Umbilical cord (tissue), 2 donors: ENCODE results near the gene OCEL1. TPM values are rescaled to one million over a fixed set of nuclear protein-coding genes. Genes with fewer than 3 reads are reported as not detected.
"Not testable (repeated sequence)": the region's sequence is repeated elsewhere in the genome, so short reads cannot be mapped to it uniquely, and the experiment has no call there.

Experiments
- DNase-seq: peaks from one replicate; pipeline ENCODE4 v3.0.0-alpha.2; 2015; ENCODE audit warnings: low spot score
- total RNA-seq: library from RNA; depleted of rRNA; stranded (reverse); fragments of >200 nt; gene quantifications from one replicate; pipeline ENCODE4 v1.2.3, GENCODE V29; 2014; ENCODE audit warnings: low replicate concordance; ENCODE audit not compliant: insufficient read depth

The OCEL1 gene
- 3.4 TPM for total RNA-seq

GRCh38 chr19:17226002-17226933 lies at the start of gene OCEL1:
TSS of gene OCEL1 (plus strand) at chr19:17226226. CDS start at chr19:17226248, 22 bp downstream.
- DNase-seq = peak; percentile 99

DNA sequence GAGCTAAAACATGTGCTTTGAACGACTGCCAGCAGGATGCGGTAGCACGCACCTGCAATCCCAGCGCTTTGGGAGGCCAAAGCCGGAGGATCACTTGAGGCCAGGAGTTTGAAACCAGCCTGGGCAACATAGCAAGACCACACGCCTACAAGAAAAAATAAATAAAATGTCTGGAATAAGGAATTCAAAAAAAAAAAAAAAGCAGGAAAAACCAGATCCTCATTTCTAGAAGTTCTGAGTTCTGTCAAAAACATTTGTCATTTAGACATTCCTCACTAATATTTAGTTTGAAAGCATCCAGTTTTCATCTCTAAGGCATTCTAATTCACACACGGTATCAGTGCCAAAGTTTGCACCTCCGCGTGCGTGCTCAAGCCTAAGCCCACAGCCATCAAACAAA lies 47.7 kb upstream of the OCEL1 start:
- no peak for DNase-seq

- DNase-seq = no peak
These were observed 44.9 kb upstream of the OCEL1 start for GRCh38 chr19:17180997-17181702.

DNA sequence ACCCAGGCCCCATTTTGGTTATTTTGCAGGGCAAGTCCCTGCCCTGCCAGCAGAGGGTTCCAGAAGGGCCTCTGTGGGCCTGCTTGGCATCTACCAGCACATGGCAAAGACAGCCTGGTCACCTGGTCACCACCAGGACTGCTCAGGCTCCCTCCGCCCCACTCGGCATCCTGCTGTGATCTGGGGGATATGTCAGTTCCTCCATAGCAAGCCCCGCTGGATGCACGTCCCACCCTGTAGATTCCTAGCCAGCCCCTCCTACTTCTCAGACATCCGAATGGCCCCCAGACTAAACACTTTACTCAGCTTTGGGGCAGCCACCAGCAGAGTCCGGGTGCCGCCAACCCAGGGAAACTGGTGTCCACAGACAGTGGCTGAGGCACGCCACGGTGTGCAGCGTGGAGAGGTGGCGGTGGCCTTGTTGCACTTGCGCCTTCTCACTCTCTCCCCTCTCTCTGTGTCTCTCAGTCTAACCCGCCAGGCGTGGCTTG lies 42.7 kb upstream of the OCEL1 start:
- no peak for DNase-seq

- peak; percentile 66 for DNase-seq
These were observed 42.1 kb upstream of the OCEL1 start for GRCh38 chr19:17183858-17184321.

DNA sequence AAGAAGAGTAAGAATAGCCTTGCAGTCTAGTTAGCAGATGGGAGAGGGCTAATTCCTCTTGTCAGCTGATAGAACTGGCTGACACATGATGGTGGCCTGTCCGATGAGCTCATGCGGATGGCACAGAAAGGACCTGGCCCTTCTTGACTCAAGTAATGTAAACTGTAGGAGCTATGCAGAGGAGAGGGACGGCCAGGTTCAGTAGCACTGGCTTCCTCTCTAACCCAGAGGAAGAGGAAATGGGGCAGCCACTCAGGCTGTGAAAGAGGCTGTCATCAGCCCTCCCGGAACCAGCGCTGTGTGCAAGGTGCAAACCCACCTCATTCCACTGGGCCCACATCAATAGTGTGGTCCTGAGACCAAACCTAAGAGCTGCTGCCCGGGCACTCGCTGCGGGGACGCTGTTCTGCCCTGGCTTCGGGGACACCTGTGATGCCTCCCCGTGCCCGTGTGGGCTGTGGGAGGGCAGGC lies 41.6 kb upstream of the OCEL1 start:
- peak; percentile 10 for DNase-seq

GRCh38 chr19:17185590-17185989 lies 40.4 kb upstream of the OCEL1 start:
- no peak for DNase-seq

- DNase-seq = not testable (repeated sequence)
These were observed 34.3 kb upstream of the OCEL1 start for GRCh38 chr19:17191736-17192135.

GRCh38 chr19:17192751-17193150 lies 33.3 kb upstream of the OCEL1 start:
- no peak for DNase-seq

DNA sequence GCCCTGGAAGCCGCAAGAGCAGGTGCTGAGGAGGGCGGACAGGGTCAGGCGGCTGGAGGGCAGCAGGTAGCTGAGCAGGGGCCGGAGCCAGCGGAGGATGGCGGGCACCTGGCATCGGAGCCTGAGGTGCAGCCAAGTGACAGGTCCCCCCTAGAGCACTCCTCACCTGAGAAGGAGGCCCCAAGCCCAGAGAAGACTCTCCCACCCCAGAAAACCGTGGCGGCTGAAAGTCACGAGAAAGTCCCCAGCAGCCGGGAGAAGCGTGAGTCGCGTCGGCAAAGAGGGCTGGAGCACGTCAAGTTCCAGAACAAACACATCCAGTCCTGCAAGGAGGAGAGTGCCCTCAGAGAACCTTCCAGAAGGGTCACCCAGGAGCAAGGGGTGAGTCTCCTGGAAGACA lies 31.4 kb upstream of the OCEL1 start:
- no peak for DNase-seq

- DNase-seq = no peak
These were observed 30.9 kb upstream of the OCEL1 start for GRCh38 chr19:17195106-17195505.

DNA sequence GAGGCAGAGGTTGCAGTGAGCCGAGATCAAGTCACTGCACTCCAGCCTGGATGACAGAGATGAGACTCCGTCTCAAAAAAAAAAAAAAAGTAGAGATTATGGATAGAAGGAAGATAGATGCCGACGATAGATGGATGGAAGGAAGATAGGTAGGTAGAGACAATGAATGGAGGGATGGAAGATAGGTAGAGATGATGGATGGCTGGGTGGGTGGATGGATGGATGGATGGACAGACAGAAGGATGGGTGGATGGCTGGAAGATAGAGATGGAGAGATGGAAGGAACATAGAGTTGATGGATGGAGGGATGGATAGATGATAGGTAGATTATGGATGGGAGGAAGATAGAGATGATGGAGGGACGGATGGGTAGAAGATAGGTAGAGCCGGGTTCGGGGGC lies 29.4 kb upstream of the OCEL1 start:
- no peak for DNase-seq

DNA sequence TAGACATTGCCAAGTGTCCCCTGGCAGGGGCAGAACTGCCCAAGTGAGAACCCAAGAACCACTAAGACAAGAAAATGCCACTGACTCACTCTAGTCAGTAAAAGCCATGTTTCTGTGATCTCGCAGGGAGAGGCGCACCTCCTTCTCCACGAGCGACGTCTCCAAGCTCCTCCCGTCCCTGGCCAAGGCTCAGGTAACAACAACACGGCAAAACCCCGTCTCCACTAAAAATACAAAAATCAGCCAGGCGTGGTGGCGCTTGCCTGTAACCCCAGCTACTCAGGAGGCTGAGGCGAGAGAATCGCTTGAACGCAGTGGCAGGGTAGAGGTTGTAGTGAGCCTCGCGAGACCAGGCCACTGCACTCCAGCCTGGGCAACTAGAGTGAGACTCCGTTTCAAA lies 28.4 kb upstream of the OCEL1 start:
- DNase-seq = no peak

DNA sequence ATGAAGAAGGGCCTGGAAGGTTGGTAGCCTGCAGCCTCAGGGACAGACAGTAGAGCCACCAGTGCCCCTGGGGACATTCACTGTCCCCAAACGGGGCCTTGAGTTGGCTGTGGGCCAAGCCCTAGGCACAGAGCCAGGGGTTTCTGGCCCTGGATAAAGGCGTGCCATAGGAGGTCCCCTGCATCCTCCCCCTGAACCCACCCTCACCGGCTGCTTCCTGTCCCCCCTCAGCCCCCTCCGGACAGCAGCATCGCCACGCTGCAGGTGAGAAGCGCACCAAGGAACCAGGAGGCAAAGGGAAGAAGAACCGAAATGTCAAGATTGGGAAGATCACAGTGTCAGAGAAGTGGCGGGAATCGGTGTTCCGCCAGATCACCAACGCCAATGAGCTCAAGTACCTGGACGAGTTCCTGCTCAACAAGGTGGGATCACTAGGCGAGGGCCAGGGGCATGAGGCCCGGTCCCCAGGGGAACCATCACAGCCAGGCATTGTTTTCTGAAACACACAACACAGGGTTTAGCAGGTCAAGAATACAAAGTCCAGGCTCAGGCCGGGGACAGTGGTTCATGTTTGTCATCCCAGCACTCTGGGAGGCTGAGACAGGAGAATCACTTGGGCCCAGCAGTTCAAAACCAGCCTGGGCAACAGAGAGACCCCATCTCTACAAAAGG lies 25.5 kb upstream of the OCEL1 start:
- DNase-seq = no peak

- no peak for DNase-seq
These were observed 23.8 kb upstream of the OCEL1 start for GRCh38 chr19:17202249-17202648.

DNA sequence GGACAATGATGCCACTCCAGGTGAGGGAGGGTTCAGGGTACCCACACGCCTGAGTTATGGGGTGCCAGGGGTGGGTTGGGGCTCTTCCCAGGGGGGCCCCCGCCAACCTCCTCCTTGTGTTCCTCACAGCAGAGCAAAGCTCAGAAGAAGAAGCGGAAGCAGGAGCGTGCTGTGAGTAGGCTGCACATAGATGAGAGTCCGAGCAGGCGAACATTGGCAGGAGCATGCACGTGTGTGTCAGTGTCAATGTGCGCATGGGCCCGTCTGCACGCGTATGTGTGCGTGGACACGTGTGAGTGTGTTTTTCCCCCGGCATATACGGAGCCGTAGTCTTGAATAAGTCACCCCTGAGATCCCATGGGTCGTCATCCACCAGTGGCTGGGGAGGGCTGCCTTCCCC lies 23.3 kb upstream of the OCEL1 start:
- DNase-seq = no peak

GRCh38 chr19:17205237-17206140 lies 20.5 kb upstream of the OCEL1 start:
- peak; percentile 25 for DNase-seq

DNA sequence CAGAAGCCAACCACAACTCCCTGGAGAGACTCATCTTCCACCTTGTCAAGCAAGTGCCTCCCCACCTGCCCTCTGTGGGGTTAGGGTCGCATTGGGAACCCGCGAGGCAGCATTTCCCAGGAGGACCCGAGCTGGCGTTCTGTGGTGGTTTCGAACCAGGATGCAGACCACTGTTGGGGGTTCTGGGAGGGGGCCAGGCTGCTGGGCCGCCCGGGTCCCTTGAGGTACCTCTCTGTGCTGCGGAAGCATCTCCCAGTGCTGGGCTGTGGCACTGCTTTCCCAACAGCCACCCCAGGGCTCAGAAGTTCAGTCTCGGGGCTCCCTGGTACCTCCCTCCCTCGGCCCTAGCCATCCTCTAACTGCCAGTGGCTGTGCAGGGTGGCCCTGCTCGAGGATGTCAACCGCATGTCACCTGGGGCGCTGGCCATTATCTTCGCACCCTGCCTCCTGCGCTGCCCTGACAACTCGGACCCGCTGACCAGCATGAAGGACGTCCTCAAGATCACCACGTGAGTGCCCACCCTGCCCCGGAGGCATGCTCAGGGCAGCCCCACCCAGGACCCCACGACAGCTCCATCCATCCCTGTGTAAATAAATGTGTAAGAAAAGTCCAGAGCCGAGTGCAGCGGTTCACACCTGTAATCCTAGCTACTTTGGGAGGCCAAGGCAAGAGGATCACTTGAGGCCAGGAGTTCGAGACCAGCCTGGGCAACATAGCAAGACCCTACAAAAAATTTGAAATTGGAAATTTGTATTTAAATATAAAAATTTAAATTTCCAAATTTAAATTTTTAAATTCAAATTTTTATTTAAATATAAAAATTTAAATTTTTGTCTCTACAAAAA lies 19.1 kb upstream of the OCEL1 start:
- DNase-seq = no peak

GRCh38 chr19:17209126-17210036 lies 16.6 kb upstream of the OCEL1 start:
- no peak for DNase-seq
